Activated CD4-positive, alpha-beta T cell treated with anti-CD3 and anti-CD28 coated beads, Interleukin-2, Interleukin-6, amounts not matched to agents 100 ng/mL and 50 ng/mL, durations not matched to agents 16 hours and 8 hours (primary cell): ENCODE results near the gene CAPN5.

Source experiments
- DNase-seq: peaks from one replicate; pipeline ENCODE4 v3.0.0-alpha.2; 2020

Gene CAPN5

GRCh38 chr11:77102246-77103210 lies 35.8 kb downstream of the CAPN5 start, which contains the start of gene OMP:
OMP (plus strand) TSS chr11:77102840; CDS start chr11:77102840, 0 bp downstream.
- no peak for DNase-seq

GRCh38 chr11:77103319-77103718 lies 36.5 kb downstream of the CAPN5 start:
- no peak for DNase-seq

GRCh38 chr11:77104727-77105126 lies 38.0 kb downstream of the CAPN5 start:
- DNase-seq = no peak

DNA sequence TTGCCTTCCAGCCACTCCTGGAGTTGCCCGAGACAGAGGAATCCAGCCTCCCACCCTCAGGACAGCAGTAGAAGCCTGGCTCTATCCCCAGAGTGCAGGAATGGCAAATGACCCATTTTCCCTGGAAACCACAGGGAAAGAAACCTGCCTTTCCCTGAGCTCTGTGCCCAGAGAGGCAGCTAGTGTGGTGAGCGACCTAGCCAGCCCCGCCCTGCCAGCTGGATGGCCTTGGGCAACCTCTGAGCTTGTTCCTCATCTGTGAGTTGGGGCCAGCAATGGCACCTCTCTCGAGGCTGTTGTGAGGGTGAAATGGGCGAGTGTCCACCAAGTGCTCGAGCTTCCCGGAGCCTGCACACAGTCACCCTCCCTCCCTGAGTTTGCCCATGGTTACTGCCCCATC lies 39.5 kb downstream of the CAPN5 start:
- no peak for DNase-seq

DNA sequence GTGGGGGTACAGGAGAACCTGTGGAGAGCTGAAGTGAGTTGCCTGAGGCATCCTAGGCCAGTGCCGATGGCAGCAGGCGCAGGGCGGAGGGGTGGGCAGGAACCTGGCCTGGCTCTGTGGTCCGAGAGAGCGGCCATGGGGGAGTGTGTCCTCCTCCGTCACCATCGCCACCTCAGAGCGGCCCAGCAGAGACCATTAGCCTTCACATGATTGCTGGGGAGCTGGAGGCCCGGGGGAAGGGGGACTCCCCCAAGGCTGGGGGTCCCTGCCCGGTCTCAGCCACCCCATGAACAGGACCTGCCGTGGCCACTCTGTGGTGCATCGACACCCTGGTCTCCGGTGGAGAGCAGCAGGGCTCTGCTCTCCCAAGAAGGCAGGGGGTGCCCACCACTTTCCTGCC lies 40.0 kb downstream of the CAPN5 start:
- no peak for DNase-seq

GRCh38 chr11:77107950-77108349 lies 41.2 kb downstream of the CAPN5 start:
- no peak for DNase-seq

DNA sequence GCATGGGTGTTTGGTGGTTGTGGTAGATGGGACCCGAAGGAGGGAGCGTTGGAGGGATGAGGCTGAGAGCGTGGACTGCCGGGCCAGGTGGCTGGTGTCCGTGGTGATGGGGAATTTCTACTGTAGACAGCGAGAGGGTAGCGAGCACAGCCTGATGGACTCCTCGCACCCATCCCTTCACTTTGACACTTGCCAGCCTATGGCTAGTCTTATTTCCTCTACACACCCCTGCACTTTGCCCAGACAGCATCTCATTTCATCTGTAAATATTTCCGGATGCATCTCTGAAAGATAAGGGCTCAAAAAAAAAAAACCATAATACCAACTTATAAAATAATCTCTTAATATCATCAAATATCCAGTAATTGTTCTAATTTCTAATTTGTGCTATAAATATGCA lies 41.7 kb downstream of the CAPN5 start:
- DNase-seq = no peak

DNA sequence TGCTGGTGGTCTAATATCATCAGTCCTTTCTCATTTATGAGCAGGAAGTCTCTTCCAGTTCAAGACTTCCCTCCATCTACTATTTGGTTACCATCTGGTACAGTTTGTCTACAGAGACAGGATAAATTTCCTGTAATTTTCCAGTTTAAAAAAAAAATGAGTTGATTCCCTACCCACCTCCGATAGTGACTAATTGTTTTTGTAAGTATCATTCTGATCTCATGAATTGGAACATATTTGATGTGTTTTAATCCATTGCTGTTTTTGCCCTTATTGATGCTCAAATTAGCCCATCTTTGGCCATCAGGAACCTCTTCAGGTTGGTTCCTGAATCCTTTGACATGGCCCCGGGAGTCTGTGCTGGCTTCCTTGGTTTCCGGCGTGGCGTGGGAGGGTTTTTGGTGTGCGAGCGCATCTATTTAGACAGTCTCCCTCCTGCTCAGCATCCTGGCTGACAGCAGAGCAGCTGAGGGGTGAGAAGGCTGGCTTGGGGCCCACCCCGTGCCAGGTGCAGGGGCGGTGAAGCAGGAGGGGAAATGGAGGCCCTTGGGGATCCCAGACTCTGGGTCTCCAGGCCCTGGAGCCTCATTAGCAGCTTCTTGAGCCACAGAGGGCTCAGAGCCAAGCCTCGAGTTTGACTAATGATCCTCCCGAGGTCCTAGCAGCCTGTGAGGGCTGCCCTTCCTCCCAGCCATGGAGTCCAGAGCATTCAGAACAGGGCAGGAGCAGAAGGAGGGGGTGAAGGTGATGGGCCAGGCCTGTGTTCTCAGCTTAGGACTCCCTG lies 42.7 kb downstream of the CAPN5 start:
- DNase-seq = no peak

DNA sequence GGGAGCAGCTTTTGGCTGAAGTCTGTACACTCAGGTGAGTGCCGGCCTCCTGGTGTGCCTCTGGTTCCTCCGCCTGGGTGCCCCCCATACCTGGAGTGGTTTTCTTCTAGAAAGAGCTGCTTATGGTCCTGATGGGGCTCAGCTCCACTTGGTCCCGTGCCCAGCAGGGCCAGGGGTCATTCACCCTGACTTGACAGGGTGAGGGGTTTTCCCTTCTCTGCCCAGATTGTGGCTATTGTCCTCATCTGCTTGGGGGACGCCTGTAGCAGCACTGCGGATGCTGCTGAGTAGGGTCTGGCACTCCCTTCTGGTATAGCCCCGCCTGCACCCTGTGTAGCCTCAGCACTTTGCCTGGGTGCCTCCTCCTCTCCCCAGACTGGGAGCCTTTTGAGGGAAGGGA lies 44.1 kb downstream of the CAPN5 start:
- no peak for DNase-seq

DNA sequence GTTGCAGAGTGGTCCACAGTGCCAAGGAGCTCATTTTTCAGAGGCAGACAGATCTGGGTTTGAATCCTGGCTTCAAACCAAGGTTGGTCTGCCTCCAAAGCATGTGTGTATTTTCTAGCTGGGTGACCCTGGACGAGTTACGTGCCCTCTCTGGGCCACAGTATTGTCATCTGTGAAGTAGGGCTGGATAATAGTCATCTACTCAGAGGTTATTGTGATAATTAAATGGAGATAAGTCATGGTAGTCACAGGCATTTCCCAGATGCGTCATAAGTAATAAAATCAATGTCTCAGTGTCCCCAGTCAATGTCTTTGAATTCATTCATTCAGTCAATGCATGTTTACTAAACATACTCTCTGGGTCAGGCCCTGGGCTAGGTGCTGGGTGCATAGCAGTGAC lies 44.5 kb downstream of the CAPN5 start:
- DNase-seq = no peak

- no peak for DNase-seq
These were observed 45.2 kb downstream of the CAPN5 start for GRCh38 chr11:77111946-77112345.

DNA sequence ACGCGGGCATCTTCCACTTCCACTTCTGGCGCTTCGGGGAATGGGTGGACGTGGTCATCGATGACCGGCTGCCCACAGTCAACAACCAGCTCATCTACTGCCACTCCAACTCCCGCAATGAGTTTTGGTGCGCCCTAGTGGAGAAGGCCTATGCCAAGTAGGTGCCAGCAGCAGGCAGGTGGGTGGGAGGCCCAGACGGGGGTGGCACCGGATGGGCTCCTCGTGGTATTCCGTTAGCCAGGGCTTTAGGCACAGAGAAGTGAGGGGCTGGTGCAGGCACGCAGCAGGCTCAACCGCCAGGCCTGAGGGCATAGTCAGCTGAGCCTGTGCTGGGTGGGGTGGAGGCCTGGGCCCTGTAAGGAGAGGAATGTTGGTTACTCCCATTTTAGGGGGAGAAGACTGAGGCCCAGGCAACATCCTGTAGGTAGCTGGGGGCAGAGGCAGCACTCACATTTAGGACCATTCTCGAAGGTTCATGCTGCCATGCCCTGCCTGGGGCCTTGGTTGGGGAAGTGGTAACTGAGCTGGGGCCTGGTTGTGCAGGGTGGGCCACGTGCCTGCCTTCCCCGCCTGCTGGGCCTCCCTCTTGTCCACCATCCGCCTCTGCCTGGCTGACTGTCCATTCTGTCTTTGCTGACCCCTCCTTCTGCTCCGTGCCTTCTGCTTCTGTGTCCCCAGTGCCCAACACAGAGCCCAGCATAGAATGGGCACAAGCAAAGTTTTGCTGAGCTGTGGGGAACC lies 46.0 kb downstream of the CAPN5 start:
- no peak for DNase-seq

DNA sequence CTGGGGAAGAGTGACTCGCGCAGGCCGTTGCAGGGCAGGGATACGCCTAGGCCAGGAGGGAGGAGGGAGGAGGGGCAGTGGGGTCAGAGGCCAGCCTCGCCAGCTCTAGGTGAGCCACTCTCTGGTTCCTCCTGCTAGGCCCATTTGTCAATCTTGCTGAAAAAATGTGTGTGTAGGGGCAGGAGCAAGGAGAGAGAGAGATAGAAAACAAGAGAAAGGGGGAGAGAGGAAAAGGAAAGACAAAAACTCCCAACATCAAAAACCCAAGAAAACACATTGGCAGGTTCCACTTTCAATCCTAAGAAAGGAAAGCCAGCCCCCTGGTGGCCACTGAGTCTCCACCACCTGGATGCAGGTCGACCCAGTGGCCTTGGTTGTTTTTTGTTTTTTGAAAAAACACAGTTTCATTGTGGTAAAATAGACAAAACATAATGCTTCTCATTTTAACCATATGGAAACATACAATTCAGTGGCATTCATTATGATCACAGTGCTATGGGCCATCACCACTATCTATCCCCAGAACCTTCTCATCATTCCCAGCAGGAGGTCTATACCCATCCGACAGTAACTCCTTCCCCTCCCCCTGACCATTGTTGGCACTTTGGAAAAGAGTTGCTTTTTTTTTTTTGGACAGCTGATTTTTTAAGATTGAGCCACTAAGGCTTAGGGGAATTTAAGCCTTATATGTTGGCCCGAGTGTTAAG lies 46.8 kb downstream of the CAPN5 start:
- DNase-seq = peak; percentile 11

DNA sequence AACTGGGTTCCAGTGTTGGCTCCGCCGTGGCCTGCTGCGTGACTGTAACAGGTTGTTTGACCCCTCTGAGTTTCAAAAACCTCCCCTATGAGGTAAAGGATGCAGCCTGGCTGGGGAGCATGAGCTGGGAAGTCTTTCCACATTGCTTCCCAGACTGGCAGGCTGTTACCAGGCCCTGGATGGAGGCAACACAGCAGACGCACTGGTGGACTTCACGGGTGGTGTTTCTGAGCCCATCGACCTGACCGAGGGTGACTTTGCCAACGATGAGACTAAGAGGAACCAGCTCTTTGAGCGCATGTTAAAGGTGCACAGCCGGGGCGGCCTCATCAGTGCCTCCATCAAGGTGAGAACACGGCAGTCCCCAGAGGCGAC lies 47.3 kb downstream of the CAPN5 start:
- DNase-seq = no peak

GRCh38 chr11:77115181-77115611 lies 48.4 kb downstream of the CAPN5 start:
- DNase-seq = no peak

GRCh38 chr11:77115956-77116355 lies 49.2 kb downstream of the CAPN5 start:
- no peak for DNase-seq

DNA sequence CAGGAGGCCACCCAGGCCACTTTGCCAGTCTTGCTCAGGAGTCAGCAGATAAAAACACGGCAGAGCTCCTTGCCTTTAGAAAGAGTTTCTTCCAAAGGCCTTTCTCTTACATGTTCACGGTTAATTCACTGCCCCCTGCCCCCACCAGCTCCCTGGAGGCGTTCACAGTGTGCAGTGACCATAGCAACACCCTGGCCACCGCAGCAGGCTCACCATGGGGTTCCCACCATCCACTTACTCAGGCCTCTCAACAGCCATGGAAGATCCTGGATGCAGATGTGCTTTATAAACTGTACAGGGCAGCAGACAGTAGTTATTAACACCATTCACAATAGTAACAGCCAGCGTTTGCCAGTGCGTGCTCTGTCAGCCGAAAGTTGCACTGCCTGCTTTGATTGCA lies 50.7 kb downstream of the CAPN5 start:
- no peak for DNase-seq

GRCh38 chr11:77118086-77118485 lies 51.3 kb downstream of the CAPN5 start:
- DNase-seq = no peak

GRCh38 chr11:77118971-77119370 lies 52.2 kb downstream of the CAPN5 start:
- no peak for DNase-seq

DNA sequence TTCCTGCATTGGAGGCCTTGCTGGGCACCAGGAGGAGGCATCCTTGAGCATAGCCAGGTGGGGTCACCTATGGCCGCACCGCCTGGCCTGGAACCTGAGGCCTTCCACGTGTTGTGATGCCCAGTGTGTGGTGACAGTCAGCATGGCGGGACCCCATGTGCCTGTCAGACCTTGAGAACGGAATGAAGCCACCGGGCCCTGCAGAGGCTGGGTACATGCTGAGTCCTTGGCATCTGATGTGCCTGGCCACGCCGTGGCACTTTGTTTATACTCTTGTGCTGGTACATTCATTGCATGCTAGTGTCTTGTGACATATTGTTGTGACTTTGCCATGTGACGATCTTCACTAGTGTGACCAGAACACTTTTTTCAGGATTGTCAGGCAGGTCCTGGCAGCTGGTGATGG lies 52.8 kb downstream of the CAPN5 start:
- no peak for DNase-seq

GRCh38 chr11:77120571-77120970 lies 53.8 kb downstream of the CAPN5 start:
- no peak for DNase-seq

DNA sequence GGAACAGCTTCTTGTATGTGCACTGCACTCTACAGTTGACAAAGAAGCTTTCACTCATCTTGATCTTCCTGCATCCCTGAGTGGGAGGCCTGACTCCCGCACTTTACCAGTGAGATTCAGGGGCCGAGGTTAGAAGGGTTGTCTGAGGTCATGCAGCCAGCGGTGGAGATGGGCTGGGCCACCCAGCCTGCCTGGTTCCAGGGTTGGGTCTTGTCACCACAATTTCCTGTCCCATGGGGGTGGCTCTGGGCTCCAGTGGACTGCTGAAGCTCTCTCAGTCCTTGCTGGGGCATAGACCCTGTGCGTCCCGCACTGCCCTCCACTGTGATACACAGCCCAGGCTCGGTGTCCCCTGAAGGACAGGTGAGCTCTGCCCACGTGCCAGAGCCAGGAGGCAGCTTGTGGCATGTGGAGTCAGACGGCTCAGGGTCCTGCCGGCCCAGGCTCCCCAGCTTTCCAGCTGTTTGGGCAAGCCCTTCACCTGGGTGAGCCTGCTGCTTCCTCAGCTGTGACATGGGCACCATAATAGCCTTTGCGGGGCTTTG lies 54.4 kb downstream of the CAPN5 start:
- DNase-seq = no peak
